OCI-LY3 (cell line): ENCODE data around the gene TTC28.

Experiments
- H2AFZ ChIP-seq: fragments of 200-600, 300-600 bp; shearing (Covaris generic); 2 replicates; pipeline ENCODE4 v1.6.0; 2014; ENCODE audit warnings: antibody characterized with exemption, low read depth, low read length
- H3K27ac ChIP-seq: fragments of 200-600, 300-600 bp; sonication (generic); 2 replicates; pipeline ENCODE4 v1.5.1; 2014; ENCODE audit warnings: mild to moderate bottlenecking, low read length, moderate library complexity, mixed read lengths
- H3K27me3 ChIP-seq: fragments of 200-600, 300-600 bp; sonication (generic); 2 replicates; pipeline ENCODE4 v1.6.1; 2014; ENCODE audit warnings: low read depth, low read length, mixed read lengths
- H3K36me3 ChIP-seq: fragments of 200-600, 300-600 bp; sonication (generic); replicated peaks from 2 replicates; pipeline ENCODE3; 2014; ENCODE audit warnings: low read depth, low read length, mixed read lengths
- H3K4me1 ChIP-seq: fragments of 300-600, 200-600 bp; sonication (generic); 2 replicates; pipeline ENCODE4 v1.6.1; 2014; ENCODE audit warnings: low read length, mixed read lengths
- H3K4me2 ChIP-seq: fragments of 200-600, 300-600 bp; sonication (generic); 2 replicates; pipeline ENCODE4 v1.6.1; 2014; ENCODE audit warnings: low read length, mixed read lengths
- H3K4me3 ChIP-seq: fragments of 300-600, 200-600 bp; sonication (generic); 2 replicates; pipeline ENCODE4 v1.5.1; 2014; ENCODE audit warnings: antibody characterized with exemption, mild to moderate bottlenecking, low read length, moderate library complexity
- H3K79me2 ChIP-seq: fragments of 300-600, 200-600 bp; shearing (Covaris generic); 2 replicates; pipeline ENCODE4 v1.6.1; 2014; ENCODE audit warnings: mild to moderate bottlenecking, low read length, mixed read lengths
- H3K9ac ChIP-seq: fragments of 300-600, 200-600 bp; shearing (Covaris generic); 2 replicates; pipeline ENCODE4 v1.6.0; 2014; ENCODE audit warnings: mild to moderate bottlenecking, low read length, moderate library complexity
- H3K9me3 ChIP-seq: fragments of 200-600, 300-600 bp; shearing (Covaris generic); 2 replicates; pipeline ENCODE4 v1.6.1; 2014; ENCODE audit warnings: low read length, mixed read lengths; ENCODE audit not compliant: insufficient read depth
- H4K20me1 ChIP-seq: fragments of 200-600, 300-600 bp; sonication (generic); 2 replicates; pipeline ENCODE4 v1.6.1; 2016; ENCODE audit warnings: low read length, mixed read lengths; ENCODE audit not compliant: insufficient read depth
- EZH2phosphoT487 ChIP-seq: fragments of 200-600 bp; shearing (Covaris generic); IDR thresholded peaks from 2 replicates; pipeline ENCODE4 v1.6.1; 2018; ENCODE audit warnings: antibody characterized with exemption, mixed run types, low read depth
- TF ChIP-seq, protein P1 (sequence below): fragments of 200-600, 300-600 bp; sonication (generic); IDR thresholded peaks from 2 replicates; pipeline ENCODE4 v1.5.1; 2014; ENCODE audit warnings: antibody characterized with exemption, low read length, low read depth

Gene TTC28

DNA sequence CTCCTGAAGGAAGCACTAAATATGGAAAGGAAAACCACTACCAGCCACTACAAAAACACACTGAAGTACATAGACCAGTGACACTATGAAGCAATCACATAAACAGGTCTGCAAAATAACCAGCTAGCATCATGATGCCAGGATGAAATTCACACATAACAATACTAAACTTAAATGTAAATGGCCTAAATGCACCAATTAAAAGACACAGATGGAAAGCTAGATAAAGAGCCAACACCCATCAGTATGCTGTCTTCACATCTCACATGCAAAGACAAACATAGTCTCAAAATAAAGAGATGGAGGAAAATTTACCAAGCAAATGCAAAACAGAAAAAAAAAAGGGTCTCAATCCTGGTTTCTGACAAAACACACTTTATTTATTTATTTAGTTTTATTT, 171.7 kb downstream of the TTC28 start:
- no peak overlapping the region for H3K9ac ChIP-seq
- no peaks in the 10 kb centered on the region; the same call in 1 of the 2 replicates for H3K79me2 ChIP-seq
- H3K4me2 ChIP-seq, result no peak overlapping the region
- no peaks in the 10 kb centered on the region for H3K9me3 ChIP-seq
- no peaks in the 10 kb centered on the region for H3K36me3 ChIP-seq
- H3K27me3 ChIP-seq, result no peaks in the 10 kb centered on the region
- no peak overlapping the region for H3K27ac ChIP-seq
- no peaks in the 10 kb centered on the region for H3K4me1 ChIP-seq
- no peak overlapping the region for H2AFZ ChIP-seq
- no peak for TF ChIP-seq EZH2phosphoT487
- TF ChIP-seq, protein P1, sequence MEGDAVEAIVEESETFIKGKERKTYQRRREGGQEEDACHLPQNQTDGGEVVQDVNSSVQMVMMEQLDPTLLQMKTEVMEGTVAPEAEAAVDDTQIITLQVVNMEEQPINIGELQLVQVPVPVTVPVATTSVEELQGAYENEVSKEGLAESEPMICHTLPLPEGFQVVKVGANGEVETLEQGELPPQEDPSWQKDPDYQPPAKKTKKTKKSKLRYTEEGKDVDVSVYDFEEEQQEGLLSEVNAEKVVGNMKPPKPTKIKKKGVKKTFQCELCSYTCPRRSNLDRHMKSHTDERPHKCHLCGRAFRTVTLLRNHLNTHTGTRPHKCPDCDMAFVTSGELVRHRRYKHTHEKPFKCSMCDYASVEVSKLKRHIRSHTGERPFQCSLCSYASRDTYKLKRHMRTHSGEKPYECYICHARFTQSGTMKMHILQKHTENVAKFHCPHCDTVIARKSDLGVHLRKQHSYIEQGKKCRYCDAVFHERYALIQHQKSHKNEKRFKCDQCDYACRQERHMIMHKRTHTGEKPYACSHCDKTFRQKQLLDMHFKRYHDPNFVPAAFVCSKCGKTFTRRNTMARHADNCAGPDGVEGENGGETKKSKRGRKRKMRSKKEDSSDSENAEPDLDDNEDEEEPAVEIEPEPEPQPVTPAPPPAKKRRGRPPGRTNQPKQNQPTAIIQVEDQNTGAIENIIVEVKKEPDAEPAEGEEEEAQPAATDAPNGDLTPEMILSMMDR, result no peak
- no peak overlapping the region for H3K4me3 ChIP-seq
- no peaks in the 10 kb centered on the region for H4K20me1 ChIP-seq

GRCh38 chr22:28506150-28506535, 173.5 kb downstream of the TTC28 start:
- Histone ChIP-seq H3K4me2 (no peak overlapping the region), H3K4me3 (no peak overlapping the region), H3K36me3 (no peaks in the 10 kb centered on the region), H3K27me3 (no peaks in the 10 kb centered on the region), H3K4me1 (no peaks in the 10 kb centered on the region), H2AFZ (no peak overlapping the region), H4K20me1 (no peaks in the 10 kb centered on the region), H3K79me2 (no peaks in the 10 kb centered on the region; the same call in 1 of the 2 replicates), H3K9ac (no peak overlapping the region), H3K27ac (no peak overlapping the region), H3K9me3 (no peaks in the 10 kb centered on the region)
- no peak for TF ChIP-seq EZH2phosphoT487

DNA sequence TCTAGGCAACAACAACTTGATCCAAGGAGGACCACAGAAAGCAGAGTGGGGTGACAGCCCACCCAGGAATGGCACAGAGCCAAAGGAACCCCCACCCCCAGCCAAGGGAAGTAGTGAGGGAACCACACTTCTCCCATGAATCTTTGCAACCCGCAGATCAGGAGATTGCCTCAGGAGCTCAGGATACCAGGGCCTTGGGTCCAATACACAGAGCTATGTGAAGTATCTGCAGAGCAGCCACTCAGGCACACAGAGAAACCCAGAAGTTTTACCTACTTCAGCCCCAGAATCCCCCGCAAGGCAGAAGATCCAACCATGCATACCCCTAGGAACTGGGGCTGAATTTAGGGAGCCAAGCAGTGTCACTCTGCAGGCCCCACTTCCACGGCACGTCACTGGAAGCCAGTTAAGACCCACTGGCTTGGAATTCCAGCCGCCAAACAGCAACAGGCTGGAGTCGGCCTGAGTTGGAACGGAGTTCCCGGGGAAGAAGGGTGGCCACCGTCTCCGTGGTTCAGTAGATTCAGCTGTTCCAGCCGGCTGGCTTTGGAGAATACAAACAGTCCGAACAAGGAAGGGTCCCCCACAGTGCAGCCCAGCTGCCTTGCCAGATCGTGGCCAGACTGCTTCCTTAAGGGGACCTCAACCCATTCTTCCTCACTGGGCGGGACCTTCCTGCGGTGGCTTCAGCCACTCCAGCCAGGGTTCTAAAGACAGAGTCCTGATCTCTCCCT, 174.1 kb downstream of the TTC28 start:
- no peak for TF ChIP-seq EZH2phosphoT487
- TF ChIP-seq, protein P1, result no peak
- Histone ChIP-seq H3K27ac (no peak overlapping the region), H4K20me1 (no peaks in the 10 kb centered on the region), H3K27me3 (no peaks in the 10 kb centered on the region), H3K4me2 (no peak overlapping the region), H2AFZ (no peak overlapping the region), H3K4me1 (no peaks in the 10 kb centered on the region), H3K4me3 (no peak overlapping the region), H3K9me3 (no peaks in the 10 kb centered on the region), H3K9ac (no peak overlapping the region), H3K36me3 (no peaks in the 10 kb centered on the region), H3K79me2 (no peaks in the 10 kb centered on the region; the same call in 1 of the 2 replicates)

- Histone ChIP-seq H3K4me2 (no peak overlapping the region), H3K27me3 (no peaks in the 10 kb centered on the region), H3K9ac (no peak overlapping the region), H2AFZ (no peak overlapping the region), H3K4me3 (no peak overlapping the region), H3K79me2 (no peaks in the 10 kb centered on the region), H3K9me3 (no peaks in the 10 kb centered on the region), H3K4me1 (no peaks in the 10 kb centered on the region), H3K27ac (no peak overlapping the region), H4K20me1 (no peaks in the 10 kb centered on the region), H3K36me3 (no peaks in the 10 kb centered on the region)
- TF ChIP-seq EZH2phosphoT487, result no peak
- TF ChIP-seq, protein P1, result no peak
Observed at GRCh38 chr22:28500006-28500405, 179.6 kb downstream of the TTC28 start.
